GM18909 (cell line): ENCODE data around the gene LGALS14.
"Not testable (repeated sequence)": the region's sequence is repeated elsewhere in the genome, so short reads cannot be mapped to it uniquely, and the experiment has no call there.

Source experiments
- ATAC-seq: cut with Tn5 transposase; IDR thresholded peaks from one replicate; pipeline ENCODE4 v1.9.1; 2021; ENCODE audit warnings: mild to moderate bottlenecking; ENCODE audit not compliant: unreplicated experiment, poor library complexity

The LGALS14 gene

DNA sequence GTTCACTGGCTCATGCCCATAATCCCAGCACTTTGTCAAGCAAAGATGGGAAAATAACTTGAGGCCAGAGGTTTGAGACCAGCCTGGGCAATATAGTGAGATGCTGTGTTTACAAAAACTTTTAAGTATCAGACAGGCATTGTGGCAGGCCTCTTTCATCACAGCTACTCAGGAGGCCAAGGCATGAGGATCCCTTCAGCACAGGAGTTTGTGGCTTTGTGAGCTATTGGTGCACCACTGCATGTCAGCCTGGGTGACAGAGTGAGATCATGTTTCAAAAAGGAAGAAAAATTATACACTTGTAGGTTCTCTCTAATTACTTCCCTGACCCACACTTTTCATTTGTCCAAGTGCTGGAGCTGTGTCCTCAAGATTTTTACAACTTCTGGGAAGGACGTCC lies 11.5 kb upstream of the LGALS14 start:
- no peak for ATAC-seq

DNA sequence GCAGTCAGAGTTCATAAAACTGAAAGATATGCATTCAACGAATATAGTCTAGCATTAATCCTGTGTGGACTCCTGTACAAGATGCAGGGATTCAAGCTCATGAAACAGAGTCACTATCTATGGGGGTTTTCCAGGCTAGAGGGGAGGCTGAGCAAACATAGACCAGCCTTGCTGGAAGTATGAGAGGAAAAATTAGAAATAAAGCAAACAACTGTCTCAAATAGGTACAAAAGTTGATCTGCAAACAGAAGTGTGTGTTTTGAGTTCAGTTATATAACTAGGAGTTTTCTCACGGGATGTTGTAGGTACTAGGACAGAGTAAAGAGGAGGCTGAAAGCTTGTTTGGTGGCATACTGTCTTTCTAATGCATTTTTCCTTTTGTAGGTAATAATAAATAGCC lies 8.5 kb upstream of the LGALS14 start:
- no peak for ATAC-seq

DNA sequence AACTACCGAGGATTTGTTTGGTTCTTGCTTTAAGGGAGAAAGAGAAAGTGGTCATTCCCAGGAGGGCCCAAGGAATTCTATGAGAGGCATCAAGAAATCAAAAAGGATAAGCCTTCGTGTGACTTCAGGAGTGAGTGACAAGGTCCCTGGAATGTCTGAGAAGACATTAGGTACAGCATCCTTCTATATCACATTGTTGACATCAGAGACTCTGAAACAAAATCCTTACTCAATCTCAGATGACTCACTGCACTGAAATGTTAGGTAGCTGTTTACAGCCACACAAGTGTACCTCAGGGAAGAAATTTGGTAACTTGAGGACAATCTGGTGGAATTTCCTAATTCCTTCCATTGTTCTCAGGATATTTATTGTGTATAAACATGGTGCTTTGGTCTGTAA lies 7.9 kb upstream of the LGALS14 start:
- no peak for ATAC-seq

DNA sequence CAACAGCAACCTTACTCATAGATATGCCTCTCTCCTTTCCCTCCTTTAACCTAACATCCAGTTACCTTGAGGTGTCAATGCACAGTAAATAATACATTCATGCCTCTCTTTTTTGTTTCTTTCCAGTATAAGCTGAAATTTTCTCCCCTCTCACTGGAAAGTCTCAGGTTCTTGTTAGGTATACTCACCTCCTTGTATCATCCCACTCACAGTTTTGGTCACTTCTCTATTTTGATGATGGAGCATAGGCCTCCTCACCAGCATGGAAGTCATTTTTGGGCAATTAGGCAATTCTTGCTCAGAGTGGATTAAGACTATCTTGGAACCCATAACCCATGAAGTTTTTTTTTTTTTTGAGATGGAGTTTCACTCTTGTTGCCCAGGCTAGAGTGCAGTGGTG lies 5.7 kb upstream of the LGALS14 start:
- no peak for ATAC-seq

DNA sequence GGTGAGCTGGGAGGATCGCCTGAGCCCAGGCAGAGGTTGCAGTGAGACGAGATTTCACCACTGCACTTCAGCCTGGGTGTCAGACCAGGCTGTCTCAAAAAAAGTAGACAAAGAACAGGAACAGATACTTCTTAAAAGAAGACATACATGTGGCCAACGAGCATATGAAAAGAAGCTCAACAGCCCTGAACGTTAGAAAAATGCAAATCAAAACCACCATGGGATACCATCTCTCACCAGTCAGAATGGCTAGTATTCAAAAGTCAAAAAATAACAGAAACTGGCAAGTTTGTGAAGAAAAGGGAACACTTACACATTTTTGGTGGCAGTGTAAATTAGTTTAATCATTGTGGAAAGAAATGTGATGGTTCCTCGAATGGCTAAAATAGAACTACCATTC lies 3.0 kb upstream of the LGALS14 start:
- no peak for ATAC-seq

GRCh38 chr19:39705578-39706188 lies 1.4 kb downstream of the LGALS14 start:
- no peak for ATAC-seq

- ATAC-seq = peak; percentile 36
Measured at GRCh38 chr19:39708594-39708993, 4.3 kb downstream of the LGALS14 start.

DNA sequence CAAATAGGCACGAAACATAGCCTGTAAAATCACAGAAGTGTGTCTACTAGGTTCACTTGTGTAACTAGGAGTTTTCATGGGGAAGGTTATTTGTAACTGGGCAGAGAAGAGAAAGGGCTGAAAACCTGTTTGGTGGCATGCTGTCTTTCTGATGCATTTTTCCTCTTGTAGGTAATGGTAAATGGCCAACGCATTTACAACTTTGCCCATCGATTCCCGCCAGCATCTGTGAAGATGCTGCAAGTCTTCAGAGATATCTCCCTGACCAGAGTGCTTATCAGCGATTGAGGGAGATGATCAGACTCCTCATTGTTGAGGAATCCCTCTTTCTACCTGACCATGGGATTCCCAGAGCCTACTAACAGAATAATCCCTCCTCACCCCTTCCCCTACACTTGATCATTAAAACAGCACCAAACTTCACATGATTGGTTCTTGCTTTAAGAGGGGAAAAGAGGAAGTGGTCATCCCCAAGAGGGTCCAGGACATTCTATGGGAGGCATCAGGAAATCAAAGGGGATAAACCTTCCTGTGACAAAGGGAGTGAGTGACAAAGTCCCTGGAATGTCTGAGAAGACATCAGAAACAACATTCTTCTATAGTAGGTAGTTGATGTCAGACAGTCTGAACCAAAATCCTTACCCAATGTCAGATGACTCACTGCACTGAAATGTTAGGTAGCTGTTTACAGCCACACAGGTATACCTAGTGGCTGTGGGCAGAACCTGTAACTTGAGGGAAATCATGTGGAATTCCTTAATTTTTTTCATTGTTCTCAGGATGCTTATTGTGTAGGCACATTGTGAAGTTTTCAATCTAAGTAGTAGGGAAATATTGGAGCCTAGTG lies 5.0 kb downstream of the LGALS14 start:
- no peak for ATAC-seq

GRCh38 chr19:39710333-39710890 lies 6.1 kb downstream of the LGALS14 start:
- no peak for ATAC-seq

- ATAC-seq = not testable (repeated sequence)
Measured at GRCh38 chr19:39720144-39720543, 15.9 kb downstream of the LGALS14 start.

GRCh38 chr19:39725995-39726394 lies 21.7 kb downstream of the LGALS14 start:
- ATAC-seq = no peak

DNA sequence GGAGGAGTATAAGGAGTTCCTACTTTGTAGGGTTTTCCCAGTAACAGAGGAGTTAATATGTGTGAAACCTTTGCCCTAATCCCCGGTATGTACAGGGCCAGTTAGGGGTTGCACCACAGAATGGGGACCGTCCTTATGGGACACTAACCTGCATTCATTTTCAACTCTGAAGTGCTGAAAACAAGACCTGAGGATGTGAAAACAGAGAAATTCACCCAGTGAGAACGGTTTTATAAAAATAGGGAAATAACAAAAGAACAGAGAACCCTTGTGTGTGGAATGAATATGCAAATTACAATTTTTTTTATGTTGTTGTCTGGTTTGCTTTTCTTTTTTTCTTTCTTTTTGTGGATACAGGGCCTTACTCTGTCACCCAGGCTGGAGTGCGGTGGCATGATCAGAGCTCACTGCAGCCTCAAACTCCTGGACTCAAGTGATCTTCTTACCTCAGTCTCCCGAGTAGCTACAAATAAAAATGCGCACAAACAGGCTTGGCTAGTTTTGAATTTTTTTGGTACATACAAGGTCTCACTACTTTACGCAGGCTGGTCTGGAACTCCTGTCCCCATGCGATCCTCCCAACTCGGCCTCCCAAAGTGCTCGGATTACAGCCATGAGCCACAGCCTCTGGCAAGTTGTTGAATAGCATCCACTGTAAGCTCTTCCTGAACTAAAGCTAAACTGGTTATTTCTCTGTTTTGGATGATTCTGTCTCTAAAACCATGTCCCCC lies 23.0 kb downstream of the LGALS14 start:
- no peak for ATAC-seq

DNA sequence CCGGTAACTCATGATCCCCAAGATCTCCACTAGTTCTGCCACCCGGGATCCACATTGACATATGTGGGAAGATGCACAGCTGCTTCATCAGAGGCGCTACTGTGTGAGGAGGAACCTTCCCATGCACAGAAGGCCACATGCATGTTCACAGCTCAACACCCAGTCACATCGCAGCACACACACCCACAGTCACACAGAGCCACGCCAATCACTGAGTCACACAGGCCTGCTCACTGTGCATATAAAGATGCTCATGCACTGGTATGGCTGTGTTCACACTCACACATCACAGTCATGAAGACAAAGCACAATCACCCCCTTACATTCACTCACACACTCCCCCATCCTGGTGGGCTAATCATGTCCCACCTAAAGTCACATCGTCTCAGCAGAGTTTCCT lies 23.8 kb downstream of the LGALS14 start:
- no peak for ATAC-seq

GRCh38 chr19:39729594-39729993 lies 25.3 kb downstream of the LGALS14 start:
- no peak for ATAC-seq

GRCh38 chr19:39731685-39732084 lies 27.4 kb downstream of the LGALS14 start:
- ATAC-seq = no peak

- no peak for ATAC-seq
Measured at GRCh38 chr19:39733841-39734240, 29.6 kb downstream of the LGALS14 start.

DNA sequence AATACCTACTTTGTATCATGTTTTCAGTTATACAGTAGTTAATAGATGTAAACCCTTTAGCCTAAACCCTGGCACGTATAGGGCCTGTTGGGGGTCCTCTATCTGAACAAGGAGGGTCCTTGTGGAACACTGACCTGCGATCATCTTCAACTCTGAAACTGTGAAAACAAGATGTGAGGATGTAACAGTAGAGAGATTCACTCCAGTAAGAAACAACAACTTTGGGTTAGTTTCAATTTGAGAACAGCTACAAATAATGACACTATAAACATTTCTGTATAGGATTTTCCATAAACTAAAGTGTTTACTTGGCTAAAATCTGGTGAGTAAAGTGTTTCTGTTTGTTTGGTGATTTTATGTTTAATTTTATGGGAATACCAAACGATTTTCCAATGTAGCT lies 31.4 kb downstream of the LGALS14 start:
- no peak for ATAC-seq

DNA sequence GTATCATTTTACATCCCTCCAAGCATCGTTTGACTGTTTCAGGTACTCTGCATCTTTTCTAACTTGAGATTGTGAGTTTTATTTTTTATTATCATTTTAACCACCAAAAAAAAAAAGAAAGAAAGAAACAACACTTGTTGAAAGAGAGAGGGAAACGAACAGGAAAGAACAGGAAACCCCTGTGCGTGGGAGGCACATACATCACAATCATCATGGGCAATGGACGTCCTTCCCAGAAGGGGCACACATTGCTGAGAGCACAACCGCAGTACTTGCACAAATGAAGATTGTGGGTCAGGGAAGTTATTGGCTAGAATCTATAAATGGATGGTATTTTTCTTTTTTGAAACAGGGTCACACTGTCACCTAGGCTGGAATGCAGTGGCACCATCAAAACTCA lies 31.8 kb downstream of the LGALS14 start:
- no peak for ATAC-seq

DNA sequence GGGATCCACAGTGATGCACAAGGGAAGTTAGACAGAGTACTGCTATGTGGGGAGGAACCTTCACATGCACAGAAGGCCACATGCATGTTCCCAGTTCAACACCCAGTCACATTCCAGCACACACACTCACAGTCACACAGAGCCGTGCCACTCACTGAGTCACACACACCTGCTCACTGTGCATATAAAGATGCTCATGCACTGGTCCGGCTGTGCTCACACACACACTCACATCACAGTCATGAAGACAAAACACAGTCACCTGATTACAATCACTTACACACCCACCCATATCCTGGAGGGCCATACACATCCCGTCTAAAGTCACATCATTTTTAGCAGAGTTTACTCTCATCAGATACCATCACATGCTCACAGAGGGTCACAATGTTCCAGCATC lies 33.1 kb downstream of the LGALS14 start:
- no peak for ATAC-seq

- no peak for ATAC-seq
Measured at GRCh38 chr19:39737891-39738290, 33.6 kb downstream of the LGALS14 start, which contains the start of gene CLC. CLC (minus strand) TSS chr19:39738029; CDS start chr19:39737952, 77 bp downstream.

DNA sequence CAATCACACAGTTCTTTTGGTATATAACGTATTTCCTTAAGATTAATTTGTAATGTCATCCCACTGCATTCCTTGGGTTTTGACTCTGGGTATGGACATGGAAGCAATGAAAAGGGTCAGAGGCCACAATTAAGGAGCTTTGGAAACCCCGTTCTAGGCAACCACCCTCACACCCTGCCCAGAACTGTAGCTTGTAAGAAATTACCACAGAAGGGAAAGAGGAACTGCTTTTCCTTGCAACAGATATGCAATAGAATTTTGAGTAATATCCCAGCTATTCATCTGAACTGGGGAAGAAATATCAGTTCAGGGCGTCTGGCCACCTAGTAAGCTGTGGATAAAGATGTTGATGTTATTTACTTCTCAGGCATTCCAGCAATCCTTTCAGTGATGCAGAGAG lies 34.5 kb downstream of the LGALS14 start:
- ATAC-seq = no peak
